IgD-negative memory B cell (primary cell): ENCODE results near the gene PALM2AKAP2. TPM values are rescaled to one million over a fixed set of nuclear protein-coding genes. Genes with fewer than 3 reads are reported as not detected.
"Not testable (repeated sequence)": the region's sequence is repeated elsewhere in the genome, so short reads cannot be mapped to it uniquely, and the experiment has no call there.

ENCODE experiments used
- H3K27ac Mint-ChIP-seq, 3 donors: one replicate each; pipeline ENCODE4 v1.8.0; 2020 to 2022; ENCODE audit warnings: mild to moderate bottlenecking in 3 of 3, mixed read lengths in 3 of 3, moderate library complexity in 1 of 3
- H3K27me3 Mint-ChIP-seq: one replicate; pipeline ENCODE4 v1.8.0; 2021; ENCODE audit warnings: mixed read lengths
- H3K36me3 Mint-ChIP-seq: one replicate; pipeline ENCODE4 v1.8.0; 2020; ENCODE audit warnings: mild to moderate bottlenecking, mixed read lengths
- H3K4me1 Mint-ChIP-seq, 3 donors: one replicate each; pipeline ENCODE4 v1.8.0; 2020 to 2022; ENCODE audit warnings: mixed read lengths in 3 of 3, mild to moderate bottlenecking in 1 of 3
- H3K4me3 Mint-ChIP-seq, 4 donors: one replicate each; pipeline ENCODE4 v1.8.0; 2020 to 2022; ENCODE audit warnings: mild to moderate bottlenecking in 4 of 4, mixed read lengths in 4 of 4, moderate library complexity in 3 of 4
- H3K9me3 Mint-ChIP-seq, 3 donors: one replicate each; pipeline ENCODE4 v1.8.0; 2020 to 2021; ENCODE audit warnings: mixed read lengths in 3 of 3, mild to moderate bottlenecking in 1 of 3
- polyA plus RNA-seq: library from polyadenylated mRNA; unstranded; fragments of 300-500 nt; fragmentation: Illumina TruSeq; gene quantifications from one replicate; pipeline ENCODE4 v1.2.3, GENCODE V29; 2021

Gene PALM2AKAP2
- polyA plus RNA-seq, 1 donor from 2014 or later = 0.18 TPM

- H3K27ac Mint-ChIP-seq = no peak overlapping the region
- no peaks in the 10 kb centered on the region for H3K4me1 Mint-ChIP-seq
- H3K9me3 Mint-ChIP-seq = peaks cover 2 to 8% (median 7%) of the 10 kb centered on the region in 3 donors
- peaks cover 15% of the 10 kb centered on the region for H3K27me3 Mint-ChIP-seq
- H3K36me3 Mint-ChIP-seq = no peaks in the 10 kb centered on the region
- H3K4me3 Mint-ChIP-seq = no peak overlapping the region
These were observed 26.6 kb downstream of the PALM2AKAP2 start for GRCh38 chr9:109806506-109807115.

- Mint-ChIP-seq H3K4me1 (no peaks in the 10 kb centered on the region), H3K9me3 (peaks cover 2 to 8% (median 7%) of the 10 kb centered on the region in 3 donors), H3K36me3 (no peaks in the 10 kb centered on the region), H3K27me3 (peaks cover 13% of the 10 kb centered on the region), H3K27ac (no peak overlapping the region), H3K4me3 (no peak overlapping the region)
These were observed 31.9 kb downstream of the PALM2AKAP2 start for GRCh38 chr9:109811876-109812275.

GRCh38 chr9:109812331-109812730 lies 32.3 kb downstream of the PALM2AKAP2 start:
- Mint-ChIP-seq H3K4me1 (no peaks in the 10 kb centered on the region), H3K27me3 (peaks cover 13% of the 10 kb centered on the region), H3K9me3 (peaks cover 2 to 8% (median 7%) of the 10 kb centered on the region in 3 donors), H3K27ac (no peak overlapping the region), H3K36me3 (no peaks in the 10 kb centered on the region), H3K4me3 (no peak overlapping the region)

GRCh38 chr9:109812818-109813281 lies 32.9 kb downstream of the PALM2AKAP2 start:
- Mint-ChIP-seq H3K36me3 (no peaks in the 10 kb centered on the region), H3K27me3 (peaks cover 13% of the 10 kb centered on the region), H3K4me3 (no peak overlapping the region), H3K4me1 (no peaks in the 10 kb centered on the region), H3K27ac (no peak overlapping the region), H3K9me3 (peaks cover 2 to 7% (median 7%) of the 10 kb centered on the region in 3 donors)

- no peak overlapping the region for H3K27ac Mint-ChIP-seq
- H3K9me3 Mint-ChIP-seq = peaks cover 2 to 7% (median 2%) of the 10 kb centered on the region in 3 donors
- no peak overlapping the region for H3K4me3 Mint-ChIP-seq
- H3K4me1 Mint-ChIP-seq = no peaks in the 10 kb centered on the region
- H3K36me3 Mint-ChIP-seq = no peaks in the 10 kb centered on the region
- peaks cover 12% of the 10 kb centered on the region for H3K27me3 Mint-ChIP-seq
These were observed 33.3 kb downstream of the PALM2AKAP2 start for GRCh38 chr9:109813303-109813702.

- H3K4me1 Mint-ChIP-seq = no peaks in the 10 kb centered on the region
- peaks cover 12% of the 10 kb centered on the region for H3K27me3 Mint-ChIP-seq
- H3K9me3 Mint-ChIP-seq = peaks cover 0 to 7% (median 2%) of the 10 kb centered on the region in 3 donors
- H3K4me3 Mint-ChIP-seq = no peak overlapping the region
- H3K36me3 Mint-ChIP-seq = no peaks in the 10 kb centered on the region
- H3K27ac Mint-ChIP-seq = no peak overlapping the region
These were observed 33.8 kb downstream of the PALM2AKAP2 start for GRCh38 chr9:109813829-109814228.

- no peak overlapping the region for H3K27ac Mint-ChIP-seq
- peaks cover 8% of the 10 kb centered on the region for H3K27me3 Mint-ChIP-seq
- H3K4me1 Mint-ChIP-seq = no peaks in the 10 kb centered on the region
- H3K36me3 Mint-ChIP-seq = no peaks in the 10 kb centered on the region
- no peaks in the 10 kb centered on the region for H3K9me3 Mint-ChIP-seq
- no peak overlapping the region for H3K4me3 Mint-ChIP-seq
These were observed 35.5 kb downstream of the PALM2AKAP2 start for GRCh38 chr9:109815366-109815947.

- Mint-ChIP-seq H3K9me3 (no peaks in the 10 kb centered on the region), H3K27me3 (peaks cover 5% of the 10 kb centered on the region), H3K4me1 (no peaks in the 10 kb centered on the region), H3K27ac (no peak overlapping the region), H3K4me3 (no peak overlapping the region), H3K36me3 (no peaks in the 10 kb centered on the region)
These were observed 36.5 kb downstream of the PALM2AKAP2 start for GRCh38 chr9:109816490-109816889.

GRCh38 chr9:109817146-109817845 lies 37.3 kb downstream of the PALM2AKAP2 start:
- peaks cover 0 to 2% (median 0%) of the 10 kb centered on the region in 3 donors for H3K9me3 Mint-ChIP-seq
- H3K4me3 Mint-ChIP-seq = no peak overlapping the region
- H3K27me3 Mint-ChIP-seq = peaks cover 4% of the 10 kb centered on the region
- no peaks in the 10 kb centered on the region for H3K4me1 Mint-ChIP-seq
- H3K27ac Mint-ChIP-seq = no peak overlapping the region
- H3K36me3 Mint-ChIP-seq = no peaks in the 10 kb centered on the region

GRCh38 chr9:109817846-109818472 lies 38.0 kb downstream of the PALM2AKAP2 start:
- Mint-ChIP-seq H3K36me3 (no peaks in the 10 kb centered on the region), H3K9me3 (peaks cover 0 to 3% (median 0%) of the 10 kb centered on the region in 3 donors), H3K27me3 (peaks cover 2% of the 10 kb centered on the region), H3K4me3 (no peak overlapping the region), H3K4me1 (no peaks in the 10 kb centered on the region), H3K27ac (no peak overlapping the region)

- Mint-ChIP-seq H3K9me3 (peaks cover 0 to 5% (median 0%) of the 10 kb centered on the region in 3 donors), H3K36me3 (no peaks in the 10 kb centered on the region), H3K4me3 (no peak overlapping the region), H3K27ac (no peak overlapping the region), H3K27me3 (peaks cover 2% of the 10 kb centered on the region), H3K4me1 (no peaks in the 10 kb centered on the region)
These were observed 41.7 kb downstream of the PALM2AKAP2 start for GRCh38 chr9:109821711-109822110.

GRCh38 chr9:109825383-109825782 lies 45.4 kb downstream of the PALM2AKAP2 start:
- H3K4me3 Mint-ChIP-seq, H3K4me1 Mint-ChIP-seq, H3K27me3 Mint-ChIP-seq, H3K36me3 Mint-ChIP-seq, H3K27ac Mint-ChIP-seq, H3K9me3 Mint-ChIP-seq: not testable (repeated sequence)

GRCh38 chr9:109826559-109826958 lies 46.6 kb downstream of the PALM2AKAP2 start:
- H3K9me3 Mint-ChIP-seq = peaks cover 0 to 7% (median 0%) of the 10 kb centered on the region in 3 donors
- H3K4me3 Mint-ChIP-seq = no peak overlapping the region
- H3K4me1 Mint-ChIP-seq = no peaks in the 10 kb centered on the region
- H3K36me3 Mint-ChIP-seq = no peaks in the 10 kb centered on the region
- no peak overlapping the region for H3K27ac Mint-ChIP-seq
- H3K27me3 Mint-ChIP-seq = peaks cover 5% of the 10 kb centered on the region

- peaks cover 0 to 4% (median 0%) of the 10 kb centered on the region in 3 donors for H3K9me3 Mint-ChIP-seq
- H3K27me3 Mint-ChIP-seq = peaks cover 7% of the 10 kb centered on the region
- no peak overlapping the region for H3K27ac Mint-ChIP-seq
- H3K36me3 Mint-ChIP-seq = no peaks in the 10 kb centered on the region
- H3K4me3 Mint-ChIP-seq = no peak overlapping the region
- no peaks in the 10 kb centered on the region for H3K4me1 Mint-ChIP-seq
These were observed 48.3 kb downstream of the PALM2AKAP2 start for GRCh38 chr9:109828254-109828653.
